Neural progenitor cell (in vitro differentiated cells): Measurements from ENCODE around the gene OPCML.

ENCODE experiments used
- EZH2phosphoT487 ChIP-seq: fragments of 200-600 bp; sonication (generic); IDR thresholded peaks from 2 replicates; pipeline ENCODE4 v1.6.1; 2017; ENCODE audit warnings: antibody characterized with exemption
- TF ChIP-seq, protein P1 (sequence below): fragments of 200-600 bp; sonication (generic); IDR thresholded peaks from 2 replicates; pipeline ENCODE4 v1.5.1; 2017; ENCODE audit warnings: antibody characterized with exemption, mild to moderate bottlenecking

DNA sequence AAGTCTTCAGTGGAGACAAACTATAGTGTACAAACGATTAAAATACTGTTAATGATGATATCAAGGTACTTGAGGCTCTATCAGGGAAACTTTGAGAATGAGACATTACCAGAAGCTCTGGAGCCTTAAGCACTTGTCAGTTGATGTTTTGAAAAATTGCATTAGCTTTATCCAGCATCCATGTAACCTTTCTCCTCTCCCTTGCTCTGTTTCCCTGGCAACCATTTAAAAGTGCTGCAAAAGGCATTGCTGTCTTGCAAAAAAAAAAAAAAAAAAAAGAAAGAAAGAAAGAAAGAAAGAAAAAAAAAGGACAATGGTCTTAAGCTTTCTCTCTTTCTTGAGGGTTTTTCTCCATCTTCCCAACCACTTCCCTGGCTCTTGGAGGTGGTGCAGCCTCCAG lies 787.0 kb downstream of the OPCML start:
- TF ChIP-seq EZH2phosphoT487, result no peak
- TF ChIP-seq, protein P1, sequence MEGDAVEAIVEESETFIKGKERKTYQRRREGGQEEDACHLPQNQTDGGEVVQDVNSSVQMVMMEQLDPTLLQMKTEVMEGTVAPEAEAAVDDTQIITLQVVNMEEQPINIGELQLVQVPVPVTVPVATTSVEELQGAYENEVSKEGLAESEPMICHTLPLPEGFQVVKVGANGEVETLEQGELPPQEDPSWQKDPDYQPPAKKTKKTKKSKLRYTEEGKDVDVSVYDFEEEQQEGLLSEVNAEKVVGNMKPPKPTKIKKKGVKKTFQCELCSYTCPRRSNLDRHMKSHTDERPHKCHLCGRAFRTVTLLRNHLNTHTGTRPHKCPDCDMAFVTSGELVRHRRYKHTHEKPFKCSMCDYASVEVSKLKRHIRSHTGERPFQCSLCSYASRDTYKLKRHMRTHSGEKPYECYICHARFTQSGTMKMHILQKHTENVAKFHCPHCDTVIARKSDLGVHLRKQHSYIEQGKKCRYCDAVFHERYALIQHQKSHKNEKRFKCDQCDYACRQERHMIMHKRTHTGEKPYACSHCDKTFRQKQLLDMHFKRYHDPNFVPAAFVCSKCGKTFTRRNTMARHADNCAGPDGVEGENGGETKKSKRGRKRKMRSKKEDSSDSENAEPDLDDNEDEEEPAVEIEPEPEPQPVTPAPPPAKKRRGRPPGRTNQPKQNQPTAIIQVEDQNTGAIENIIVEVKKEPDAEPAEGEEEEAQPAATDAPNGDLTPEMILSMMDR, result no peak
